ENCODE measurements around the gene DYRK1A. TPM values are rescaled to one million over a fixed set of nuclear protein-coding genes. Genes with fewer than 3 reads are reported as not detected.

The DYRK1A gene
- total RNA-seq, 1 donor from 2014 or later = 108 TPM

- H3K36me3 ChIP-seq = no peaks in the 10 kb centered on the region
- no peak overlapping the region for H3K27ac ChIP-seq
- Mint-ChIP-seq H3K4me3 (no peak overlapping the region), H3K4me1 (peaks cover 6% of the 10 kb centered on the region), H3K27ac (no peak overlapping the region), H3K9me3 (peaks cover under 1% of the 10 kb centered on the region), H3K27me3 (ENCODE audit: insufficient read depth, low read depth) (peaks cover 3% of the 10 kb centered on the region), H3K36me3 (peaks cover under 1% of the 10 kb centered on the region)
- no peak overlapping the region for H3K9ac ChIP-seq
- no peaks in the 10 kb centered on the region for H4K20me1 ChIP-seq (ENCODE audit: low read depth)
- H3K4me2 ChIP-seq = no peak overlapping the region
- no peak overlapping the region for H2AFZ ChIP-seq (replicated peaks)
- no peaks in the 10 kb centered on the region for H3K79me2 ChIP-seq (ENCODE audit: low read depth)
- H3K27me3 ChIP-seq = no peaks in the 10 kb centered on the region
- TF ChIP-seq EZH2phosphoT487 (IDR thresholded peaks at IDR 0.05) = no peak
- no peak for TF ChIP-seq EZH2 (IDR thresholded peaks at IDR 0.05)
- no peak for TF ChIP-seq CTCF (IDR thresholded peaks at IDR 0.05)
- H3K4me1 ChIP-seq = peaks cover 8% of the 10 kb centered on the region
- no peak overlapping the region for H3K4me3 ChIP-seq
- H3F3A ChIP-seq (ENCODE audit: low read depth) = peaks cover 3% of the 10 kb centered on the region
- no peak for DNase-seq (ENCODE audit: low spot score)
- H3K9me3 ChIP-seq (ENCODE audit: low read depth) = no peaks in the 10 kb centered on the region
These were observed 29.4 kb upstream of the DYRK1A start for GRCh38 chr21:37337179-37337578.

- Histone ChIP-seq H3K4me1 (peaks cover 8% of the 10 kb centered on the region), H2AFZ (replicated peaks) (no peak overlapping the region), H3K79me2 (ENCODE audit: low read depth) (no peaks in the 10 kb centered on the region), H3K4me3 (no peak overlapping the region), H3F3A (ENCODE audit: low read depth) (peaks cover 3% of the 10 kb centered on the region), H3K36me3 (no peaks in the 10 kb centered on the region), H3K9me3 (ENCODE audit: low read depth) (no peaks in the 10 kb centered on the region), H3K27ac (no peak overlapping the region), H3K4me2 (no peak overlapping the region), H3K27me3 (no peaks in the 10 kb centered on the region), H3K9ac (no peak overlapping the region), H4K20me1 (ENCODE audit: low read depth) (no peaks in the 10 kb centered on the region)
- Mint-ChIP-seq H3K4me1 (peaks cover 6% of the 10 kb centered on the region), H3K27me3 (ENCODE audit: insufficient read depth, low read depth) (peaks cover 2% of the 10 kb centered on the region), H3K4me3 (no peak overlapping the region), H3K9me3 (peaks cover 2% of the 10 kb centered on the region), H3K36me3 (peaks cover 2% of the 10 kb centered on the region), H3K27ac (no peak overlapping the region)
- TF ChIP-seq EZH2phosphoT487 (IDR thresholded peaks at IDR 0.05) (no peak), EZH2 (IDR thresholded peaks at IDR 0.05) (no peak), CTCF (IDR thresholded peaks at IDR 0.05) (no peak)
- DNase-seq (ENCODE audit: low spot score) = no peak
These were observed 28.7 kb upstream of the DYRK1A start for GRCh38 chr21:37337831-37338230.

GRCh38 chr21:37338671-37339551, 27.7 kb upstream of the DYRK1A start:
- H3K36me3 Mint-ChIP-seq = peaks cover 2% of the 10 kb centered on the region
- peaks cover 2% of the 10 kb centered on the region for H3K9me3 Mint-ChIP-seq
- Histone ChIP-seq H2AFZ (replicated peaks) (no peak overlapping the region), H3F3A (ENCODE audit: low read depth) (peaks cover 3% of the 10 kb centered on the region), H3K4me1 (peaks cover 8% of the 10 kb centered on the region), H3K9me3 (ENCODE audit: low read depth) (no peaks in the 10 kb centered on the region), H3K27ac (no peak overlapping the region), H3K36me3 (no peaks in the 10 kb centered on the region), H3K79me2 (ENCODE audit: low read depth) (no peaks in the 10 kb centered on the region), H3K4me2 (no peak overlapping the region), H4K20me1 (ENCODE audit: low read depth) (no peaks in the 10 kb centered on the region), H3K9ac (no peak overlapping the region), H3K4me3 (no peak overlapping the region), H3K27me3 (no peaks in the 10 kb centered on the region)
- H3K4me1 Mint-ChIP-seq = peaks cover 6% of the 10 kb centered on the region
- TF ChIP-seq EZH2phosphoT487 (IDR thresholded peaks at IDR 0.05) = no peak
- no peak for TF ChIP-seq CTCF (IDR thresholded peaks at IDR 0.05)
- no peak for TF ChIP-seq EZH2 (IDR thresholded peaks at IDR 0.05)
- H3K4me3 Mint-ChIP-seq = no peak overlapping the region
- H3K27me3 Mint-ChIP-seq (ENCODE audit: insufficient read depth, low read depth) = peaks cover 2% of the 10 kb centered on the region
- H3K27ac Mint-ChIP-seq = no peak overlapping the region
- no peak for DNase-seq (ENCODE audit: low spot score)

Data from neural progenitor cell (in vitro differentiated cells).